Measurements from ENCODE around the gene ANKRD13D. TPM values are rescaled to one million over a fixed set of nuclear protein-coding genes. Genes with fewer than 3 reads are reported as not detected.

Gene ANKRD13D
- total RNA-seq, 1 donor from 2014 or later: 124 TPM

Other genes with a start within 250 kb of the ANKRD13D start
- gene RHOD, start 232.5 kb upstream of the ANKRD13D start, total RNA-seq: 0.35 TPM in 1 of 2 replicates, not detected in the other
- gene KDM2A, start 170.0 kb upstream of the ANKRD13D start, total RNA-seq: 102 and 103 TPM in 2 replicates
- 244 and 248 TPM in 2 replicates for gene GRK2, start 22.8 kb upstream of the ANKRD13D start, total RNA-seq
- gene SSH3, start 14.2 kb downstream of the ANKRD13D start, total RNA-seq: 7.1 and 8.1 TPM in 2 replicates
- 36.0 and 36.4 TPM in 2 replicates for gene POLD4, start 64.2 kb downstream of the ANKRD13D start, total RNA-seq
- gene CLCF1, start 84.3 kb downstream of the ANKRD13D start, total RNA-seq: 0.63 and 0.66 TPM in 2 replicates
- gene RAD9A, start 102.7 kb downstream of the ANKRD13D start, total RNA-seq: 31.6 and 34.3 TPM in 2 replicates
- gene PPP1CA, start 112.6 kb downstream of the ANKRD13D start, total RNA-seq: 251 and 252 TPM in 2 replicates
- 115 and 119 TPM in 2 replicates for gene TBC1D10C, start 114.8 kb downstream of the ANKRD13D start, total RNA-seq
- gene CARNS1, start 126.4 kb downstream of the ANKRD13D start, total RNA-seq: 0.77 and 0.83 TPM in 2 replicates
- 79.3 and 83.1 TPM in 2 replicates for gene RPS6KB2, start 139.2 kb downstream of the ANKRD13D start, total RNA-seq
- 85.1 and 90.3 TPM in 2 replicates for gene PTPRCAP, start 148.4 kb downstream of the ANKRD13D start, total RNA-seq
- 251 and 259 TPM in 2 replicates for gene CORO1B, start 154.2 kb downstream of the ANKRD13D start, total RNA-seq
- gene GPR152, start 163.4 kb downstream of the ANKRD13D start, total RNA-seq: not detected in 2 replicates
- 0.66 and 0.68 TPM in 2 replicates for gene CABP4, start 166.1 kb downstream of the ANKRD13D start, total RNA-seq
- 56.8 and 58.3 TPM in 2 replicates for gene TMEM134, start 179.9 kb downstream of the ANKRD13D start, total RNA-seq
- 186 and 189 TPM in 2 replicates for gene AIP, start 193.7 kb downstream of the ANKRD13D start, total RNA-seq
- 126 and 128 TPM in 2 replicates for gene PITPNM1, start 216.1 kb downstream of the ANKRD13D start, total RNA-seq
- 93.5 and 97.9 TPM in 2 replicates for gene CDK2AP2, start 218.9 kb downstream of the ANKRD13D start, total RNA-seq
- gene CABP2, start 234.1 kb downstream of the ANKRD13D start, total RNA-seq: not detected in 2 replicates

All from activated CD4-positive, alpha-beta T cell treated with anti-CD3 and anti-CD28 coated beads, Interleukin-2, amount 10 ng/mL, durations not matched to agents 24 days and 14 days (primary cell).